Astrocyte of the spinal cord (primary cell): ENCODE measurements around the gene KIAA1549.
"Not testable (repeated sequence)": the region's sequence is repeated elsewhere in the genome, so short reads cannot be mapped to it uniquely, and the experiment has no call there.

Experiments
- DNase-seq: peaks from one replicate; pipeline ENCODE4 v3.0.0; 2011; ENCODE audit warnings: low read depth, low spot score
- H3K4me3 ChIP-seq: 2 replicates; pipeline ENCODE4 v1.5.1; 2011; ENCODE audit warnings: low read depth, mild to moderate bottlenecking, low read length, moderate library complexity
- CTCF ChIP-seq: IDR thresholded peaks from 2 replicates; pipeline ENCODE4 v1.5.1; 2012; ENCODE audit warnings: low read depth, mild to moderate bottlenecking, low read length, inconsistent platforms
- in situ Hi-C: cut with HindIII; loops from 2 replicates; pipeline ENCODE4 v1.10.0; 2017; ENCODE audit warnings: low sequenced_read_pairs

Gene KIAA1549

GRCh38 chr7:138945821-138946220, 35.4 kb downstream of the KIAA1549 start:
- no peak overlapping the region for H3K4me3 ChIP-seq
- no peak for DNase-seq
- TF ChIP-seq CTCF, result no peak
- in situ Hi-C loops, result no loop called here

GRCh38 chr7:138945154-138945553, 36.0 kb downstream of the KIAA1549 start:
- DNase-seq, result no peak
- no peak for TF ChIP-seq CTCF
- in situ Hi-C loops, result no loop called here
- H3K4me3 ChIP-seq, result no peak overlapping the region

- no peak overlapping the region for H3K4me3 ChIP-seq
- in situ Hi-C loops, result no loop called here
- DNase-seq, result no peak
- TF ChIP-seq CTCF, result no peak
Measured at GRCh38 chr7:138944592-138944991, 36.6 kb downstream of the KIAA1549 start.

GRCh38 chr7:138943061-138943460, 38.1 kb downstream of the KIAA1549 start:
- H3K4me3 ChIP-seq, result no peak overlapping the region
- TF ChIP-seq CTCF, result no peak
- DNase-seq, result no peak
- in situ Hi-C loops, result no loop called here

GRCh38 chr7:138941545-138941944, 39.6 kb downstream of the KIAA1549 start:
- no peak for DNase-seq
- in situ Hi-C loops, result no loop called here
- no peak overlapping the region for H3K4me3 ChIP-seq
- no peak for TF ChIP-seq CTCF

- in situ Hi-C loops, DNase-seq: not testable (repeated sequence)
Measured at GRCh38 chr7:138940602-138941001, 40.6 kb downstream of the KIAA1549 start.

GRCh38 chr7:138937484-138937883, 43.7 kb downstream of the KIAA1549 start:
- no peak overlapping the region for H3K4me3 ChIP-seq
- no peak for DNase-seq
- TF ChIP-seq CTCF, result no peak
- in situ Hi-C loops, result no loop called here

More at GRCh38 chr7:138940602-138941001, 40.6 kb downstream of the KIAA1549 start:
- H3K4me3 ChIP-seq, result not testable (repeated sequence)
